HUES6 (cell line): ENCODE data around the gene ISG20.

Source experiments
- H3K27ac ChIP-seq: 2 replicates; pipeline ENCODE4 v1.7.0; 2013; ENCODE audit warnings: low read depth, mild to moderate bottlenecking, low read length, inconsistent platforms
- H3K27me3 ChIP-seq: 2 replicates; pipeline ENCODE4 v1.6.1; 2013; ENCODE audit warnings: low read length; ENCODE audit not compliant: control insufficient read depth, insufficient read depth
- H3K36me3 ChIP-seq: 2 replicates; pipeline ENCODE4 v1.6.1; 2013; ENCODE audit warnings: low read length; ENCODE audit not compliant: control insufficient read depth, insufficient read depth
- H3K4me1 ChIP-seq: 2 replicates; pipeline ENCODE4 v1.6.1; 2013; ENCODE audit warnings: low read length; ENCODE audit not compliant: control insufficient read depth, insufficient read depth
- H3K4me3 ChIP-seq: 2 replicates; pipeline ENCODE4 v1.5.1; 2013; ENCODE audit warnings: low read depth, low read length
- H3K9ac ChIP-seq: one replicate; pipeline ENCODE4 v1.6.1; 2013; ENCODE audit warnings: mild to moderate bottlenecking, low read length
- H3K9me3 ChIP-seq: 2 replicates; pipeline ENCODE4 v1.6.1; 2013; ENCODE audit warnings: low read depth, low read length; ENCODE audit not compliant: control insufficient read depth, insufficient read depth

ISG20 gene

DNA sequence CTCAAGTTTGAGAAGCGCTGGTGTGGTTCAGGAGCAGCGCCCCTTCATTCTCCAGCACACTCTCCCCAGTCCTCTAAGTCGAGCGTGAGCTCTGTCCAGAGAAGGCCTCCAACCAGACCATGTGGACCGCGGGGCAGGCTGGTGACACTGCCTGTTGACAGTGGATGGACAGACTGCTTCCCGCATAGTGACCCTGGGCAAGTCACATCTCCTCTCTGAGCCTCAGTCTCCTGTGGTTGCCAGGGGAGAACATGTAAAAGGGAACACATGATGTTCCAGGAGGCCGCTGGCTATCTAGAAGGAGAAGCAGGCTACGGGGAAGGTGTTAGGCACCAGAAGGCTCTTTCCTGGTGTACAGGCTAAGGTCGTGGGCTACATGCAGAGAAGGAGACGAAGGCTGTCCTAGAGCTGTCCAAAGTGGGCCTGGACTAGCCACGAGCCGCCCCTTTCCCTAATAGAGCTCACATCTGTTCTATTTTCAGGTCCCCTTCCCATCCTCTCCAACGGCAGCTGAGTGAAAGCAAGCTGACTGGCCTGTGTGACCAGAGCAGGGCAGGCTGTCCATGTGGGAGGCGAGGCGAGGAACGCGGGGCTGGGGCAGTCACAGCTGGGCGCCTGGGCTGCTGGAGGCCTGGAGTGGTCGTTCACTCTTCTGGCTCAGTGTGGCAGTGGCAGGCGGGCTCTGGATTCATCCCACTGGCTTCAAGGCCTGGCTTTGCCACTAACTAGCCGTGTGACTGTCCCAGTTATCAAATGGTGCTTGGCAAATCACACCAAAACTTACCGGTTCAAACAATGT is 11.1 kb downstream of the ISG20 start:
- Histone ChIP-seq H3K9ac (peak overlapping the region; percentile 4), H3K27me3 (no peaks in the 10 kb centered on the region), H3K27ac (no peak overlapping the region), H3K4me3 (no peak overlapping the region), H3K36me3 (no peaks in the 10 kb centered on the region), H3K4me1 (peaks cover 28% of the 10 kb centered on the region), H3K9me3 (no peaks in the 10 kb centered on the region)

DNA sequence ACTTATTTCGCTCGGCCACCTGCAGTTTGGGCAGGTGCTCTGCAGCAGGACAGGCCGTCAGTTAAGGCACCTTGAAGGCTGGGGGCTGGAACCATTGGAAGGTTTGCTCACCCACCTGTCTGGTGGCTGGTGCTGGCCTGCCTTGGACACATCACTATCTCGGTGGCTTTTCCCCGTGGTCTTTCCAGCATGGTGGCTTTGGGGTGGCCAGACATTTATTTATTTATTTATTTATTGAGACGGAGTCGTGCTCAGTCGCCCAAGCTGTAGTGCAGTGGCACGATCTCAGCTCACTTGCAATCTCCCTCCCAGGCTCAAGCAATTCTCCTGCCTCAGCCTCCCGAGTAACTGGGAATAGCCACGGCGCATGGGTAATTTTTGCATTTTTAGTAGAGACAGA is 11.7 kb downstream of the ISG20 start:
- Histone ChIP-seq H3K9me3 (no peaks in the 10 kb centered on the region), H3K27me3 (no peaks in the 10 kb centered on the region), H3K27ac (no peak overlapping the region), H3K36me3 (no peaks in the 10 kb centered on the region), H3K4me1 (peaks cover 28% of the 10 kb centered on the region), H3K4me3 (no peak overlapping the region), H3K9ac (no peak overlapping the region)

DNA sequence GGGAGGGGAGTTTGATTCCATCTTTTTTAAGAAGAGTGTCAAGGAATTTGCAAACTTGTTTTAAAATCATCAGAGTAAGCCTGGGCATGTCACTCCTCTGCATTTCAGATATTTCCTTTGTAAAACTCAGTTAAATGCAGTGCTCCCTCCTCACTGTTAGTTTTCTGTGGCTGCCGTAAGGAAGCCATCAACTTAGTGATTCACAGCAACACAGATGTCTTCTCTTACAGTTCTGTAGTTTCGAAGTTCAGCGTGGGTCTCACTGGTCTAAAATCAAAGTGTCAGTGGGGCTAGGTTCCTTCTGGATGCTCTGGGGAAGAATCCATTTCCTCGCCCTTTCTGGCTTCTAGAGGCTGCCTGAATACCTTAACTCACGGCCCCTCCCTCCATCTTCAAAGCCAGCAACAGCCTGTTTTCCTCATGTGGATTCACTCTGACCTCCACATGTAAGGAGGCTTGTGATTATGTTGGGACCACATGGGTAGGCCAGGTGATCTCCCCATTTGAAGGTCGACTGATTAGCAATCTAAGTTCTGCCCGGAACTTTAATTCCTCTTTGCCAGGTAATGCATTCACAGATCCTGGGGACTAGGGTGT is 12.4 kb downstream of the ISG20 start:
- Histone ChIP-seq H3K4me1 (peaks cover 28% of the 10 kb centered on the region), H3K9me3 (no peaks in the 10 kb centered on the region), H3K36me3 (no peaks in the 10 kb centered on the region), H3K27me3 (no peaks in the 10 kb centered on the region), H3K27ac (no peak overlapping the region), H3K9ac (no peak overlapping the region), H3K4me3 (no peak overlapping the region)

DNA sequence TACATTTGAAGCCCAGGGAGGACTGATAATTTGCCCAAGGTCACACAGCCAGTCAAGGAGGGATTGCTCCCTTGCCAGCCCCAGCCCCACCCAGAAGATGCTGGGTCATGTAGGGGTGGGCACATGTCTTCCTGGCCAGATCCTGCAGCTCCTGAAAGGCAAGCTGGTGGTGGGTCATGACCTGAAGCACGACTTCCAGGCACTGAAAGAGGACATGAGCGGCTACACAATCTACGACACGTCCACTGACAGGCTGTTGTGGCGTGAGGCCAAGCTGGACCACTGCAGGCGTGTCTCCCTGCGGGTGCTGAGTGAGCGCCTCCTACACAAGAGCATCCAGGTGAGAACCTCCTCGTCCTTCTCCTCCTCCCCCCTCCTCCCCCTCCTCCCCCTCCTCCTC is 13.2 kb downstream of the ISG20 start:
- peaks cover 28% of the 10 kb centered on the region for H3K4me1 ChIP-seq
- H3K9me3 ChIP-seq: no peaks in the 10 kb centered on the region
- H3K9ac ChIP-seq: no peak overlapping the region
- no peak overlapping the region for H3K4me3 ChIP-seq
- H3K36me3 ChIP-seq: no peaks in the 10 kb centered on the region
- H3K27me3 ChIP-seq: no peaks in the 10 kb centered on the region
- no peak overlapping the region for H3K27ac ChIP-seq

DNA sequence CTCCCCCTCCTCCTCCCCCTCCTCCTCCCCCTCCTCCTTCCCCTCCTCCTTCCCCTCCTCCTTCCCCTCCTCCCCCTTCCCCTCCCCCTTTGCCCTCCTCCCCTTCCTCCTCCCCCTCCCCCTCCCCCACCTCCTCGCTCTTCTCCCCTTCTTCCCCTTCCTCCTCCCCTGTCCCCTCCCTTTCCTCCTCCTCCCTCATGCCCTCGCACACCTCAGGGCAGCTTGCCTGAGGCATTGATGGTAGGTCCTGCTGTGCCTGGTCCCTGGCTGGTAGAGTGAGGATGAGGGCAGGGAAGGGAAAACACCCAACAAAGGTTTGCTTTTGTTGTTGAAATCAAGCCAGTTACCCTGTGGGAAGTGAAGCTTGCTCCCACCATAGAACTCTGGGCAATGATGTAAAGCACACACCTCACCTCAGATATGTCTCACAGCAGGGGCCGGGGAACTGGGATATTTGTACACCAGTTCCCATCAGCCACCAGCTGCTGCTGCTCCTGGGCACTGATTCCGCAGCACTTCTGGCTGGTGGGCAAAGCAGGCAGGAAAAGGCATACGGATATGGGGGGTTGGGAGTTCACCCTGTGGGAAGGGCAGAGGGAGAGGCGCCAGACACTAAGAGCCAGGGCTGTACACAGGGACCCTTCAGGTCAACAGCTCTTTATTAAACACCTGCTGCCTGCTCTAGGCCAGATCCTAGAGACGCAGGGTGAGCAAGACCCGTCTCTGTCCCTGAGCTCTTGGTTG is 13.8 kb downstream of the ISG20 start:
- no peaks in the 10 kb centered on the region for H3K36me3 ChIP-seq
- H3K4me1 ChIP-seq: peaks cover 28% of the 10 kb centered on the region
- no peaks in the 10 kb centered on the region for H3K27me3 ChIP-seq
- H3K4me3 ChIP-seq: no peak overlapping the region
- H3K9me3 ChIP-seq: no peaks in the 10 kb centered on the region
- no peak overlapping the region for H3K27ac ChIP-seq
- peak overlapping the region; percentile 9 for H3K9ac ChIP-seq

DNA sequence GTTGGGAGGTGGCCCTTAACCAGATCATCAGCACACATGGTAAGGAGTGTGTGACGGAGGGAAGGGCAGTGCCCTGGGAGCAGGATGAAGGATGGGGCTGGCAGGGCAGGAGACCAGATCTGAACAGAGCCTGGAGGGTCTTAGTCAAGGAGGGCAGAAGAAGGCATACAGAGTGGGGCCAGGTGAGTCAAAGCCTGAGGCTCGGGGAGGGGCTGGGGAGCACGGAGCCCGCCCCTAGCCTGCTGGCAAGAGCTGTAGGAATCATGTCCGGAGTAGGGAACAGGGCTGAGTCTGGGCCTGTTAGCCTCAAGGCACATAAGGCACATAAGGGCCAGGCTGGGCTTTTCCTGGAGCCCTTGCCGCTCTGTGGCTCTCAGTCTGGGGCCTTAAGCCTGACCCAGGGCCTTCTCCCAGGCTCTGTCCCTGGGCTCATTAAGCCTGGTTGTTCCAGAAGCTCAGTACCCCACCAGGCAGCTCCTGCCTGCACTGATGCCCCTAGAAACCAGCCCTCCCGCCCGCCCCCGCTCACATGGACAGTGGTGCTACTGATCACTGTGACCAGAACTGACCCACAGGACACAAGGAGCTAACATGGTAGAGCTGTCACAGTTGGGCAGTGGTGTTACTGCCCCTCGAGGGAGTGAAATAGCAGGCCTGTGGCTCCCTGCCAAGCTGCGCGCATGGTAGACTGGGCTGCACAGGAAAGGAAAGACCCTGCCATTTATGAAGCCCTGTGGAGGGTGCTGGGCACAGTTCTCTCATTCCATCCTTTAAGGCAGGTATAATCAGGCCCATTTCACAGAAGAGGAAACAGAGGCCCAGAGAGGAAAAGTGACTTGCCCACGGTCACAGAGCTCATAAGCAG is 14.6 kb downstream of the ISG20 start:
- H3K27ac ChIP-seq: no peak overlapping the region
- H3K27me3 ChIP-seq: no peaks in the 10 kb centered on the region
- H3K4me1 ChIP-seq: peaks cover 26% of the 10 kb centered on the region
- H3K9me3 ChIP-seq: no peaks in the 10 kb centered on the region
- H3K4me3 ChIP-seq: no peak overlapping the region
- H3K36me3 ChIP-seq: no peaks in the 10 kb centered on the region
- no peak overlapping the region for H3K9ac ChIP-seq

DNA sequence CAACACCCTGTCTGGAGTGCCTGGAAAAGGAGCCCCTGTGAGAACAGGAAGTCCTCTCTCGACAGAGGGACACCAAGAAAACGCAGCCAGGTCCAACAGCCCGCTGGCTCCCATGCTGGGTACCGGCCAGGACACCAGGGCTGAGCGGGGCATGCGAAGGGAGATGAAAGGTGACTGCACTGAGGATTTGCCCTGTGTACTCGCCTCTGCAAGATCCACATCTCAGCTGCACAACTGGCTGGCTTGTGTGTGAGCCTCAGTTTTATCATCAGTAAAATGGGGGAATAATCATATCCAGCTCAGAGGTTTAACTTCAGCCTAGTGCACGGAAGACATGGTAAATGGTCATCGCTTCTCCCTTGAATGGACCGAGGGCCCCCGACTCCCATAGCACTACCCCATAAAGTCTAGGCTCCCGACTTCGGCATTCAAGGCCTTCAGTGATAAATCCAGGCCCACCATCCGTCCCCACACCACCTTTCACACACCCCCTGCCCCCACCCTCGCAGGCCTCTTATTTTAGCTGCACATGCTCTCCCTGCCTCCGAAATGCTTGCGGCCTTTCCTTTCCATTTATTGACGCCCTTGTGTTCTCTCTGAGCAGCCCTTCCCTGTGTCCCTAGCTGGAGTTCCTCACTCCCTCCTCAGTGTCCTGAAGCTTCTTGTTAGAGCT is 15.8 kb downstream of the ISG20 start:
- Histone ChIP-seq H3K27ac (no peak overlapping the region), H3K4me3 (no peak overlapping the region), H3K27me3 (no peaks in the 10 kb centered on the region), H3K36me3 (no peaks in the 10 kb centered on the region), H3K9me3 (no peaks in the 10 kb centered on the region), H3K9ac (no peak overlapping the region), H3K4me1 (peaks cover 22% of the 10 kb centered on the region)

DNA sequence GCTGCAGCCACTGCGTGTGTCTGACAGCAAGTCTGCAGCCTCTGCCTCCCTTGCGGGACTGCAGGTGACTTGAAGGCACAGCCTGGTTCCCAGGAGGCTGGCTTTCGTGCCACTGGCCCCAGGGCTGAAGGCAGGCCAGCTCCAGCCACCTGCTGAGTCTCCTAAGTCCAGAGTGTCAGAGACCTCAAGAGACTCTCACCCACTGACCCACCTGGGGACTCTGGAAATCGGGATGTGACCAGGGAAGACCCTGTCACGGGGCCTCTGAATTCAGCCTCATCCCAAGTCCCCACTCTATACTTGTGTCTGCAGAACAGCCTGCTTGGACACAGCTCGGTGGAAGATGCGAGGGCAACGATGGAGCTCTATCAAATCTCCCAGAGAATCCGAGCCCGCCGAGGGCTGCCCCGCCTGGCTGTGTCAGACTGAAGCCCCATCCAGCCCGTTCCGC is 16.3 kb downstream of the ISG20 start:
- Histone ChIP-seq H3K36me3 (no peaks in the 10 kb centered on the region), H3K4me1 (peaks cover 21% of the 10 kb centered on the region), H3K4me3 (no peak overlapping the region), H3K9ac (no peak overlapping the region), H3K9me3 (no peaks in the 10 kb centered on the region), H3K27me3 (0 out of 2 replicates have a peak, but pooled peaks cover 2% of the 10 kb centered on the region), H3K27ac (no peak overlapping the region)

DNA sequence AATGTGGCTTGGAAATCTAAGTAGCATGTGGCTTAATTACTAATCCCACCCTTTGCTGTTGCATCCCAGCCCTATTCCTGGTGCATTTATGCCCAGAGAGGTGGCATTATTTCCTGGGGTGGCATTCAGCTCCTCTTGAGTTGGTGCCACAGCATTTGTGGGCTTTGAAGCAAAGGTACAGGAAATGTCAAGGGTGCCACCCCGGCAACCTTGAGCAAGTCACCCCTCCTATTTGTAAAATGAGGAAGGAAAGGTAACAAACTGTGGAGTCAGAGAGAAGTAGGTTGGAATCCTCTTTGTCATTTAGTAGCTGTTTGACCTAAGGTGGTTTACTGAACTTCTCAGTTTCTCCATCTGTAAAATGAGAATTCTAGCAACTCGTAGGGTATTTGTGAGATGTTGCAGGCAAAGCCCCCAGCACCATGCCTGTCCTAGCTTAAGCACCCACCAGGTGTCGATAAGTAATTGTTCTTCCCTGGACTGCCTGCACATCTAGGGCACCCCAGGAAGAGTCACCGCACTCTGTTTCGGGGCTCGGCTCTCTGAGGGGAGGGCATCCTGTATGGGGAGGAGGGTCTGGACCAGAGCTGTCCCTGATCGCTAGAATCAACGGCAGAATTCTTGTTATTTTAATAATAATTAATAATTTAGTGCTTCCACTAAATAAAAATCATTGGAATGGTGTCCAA is 17.1 kb downstream of the ISG20 start:
- peaks cover 19% of the 10 kb centered on the region for H3K4me1 ChIP-seq
- no peaks in the 10 kb centered on the region for H3K9me3 ChIP-seq
- no peak overlapping the region for H3K27ac ChIP-seq
- H3K36me3 ChIP-seq: no peaks in the 10 kb centered on the region
- 0 out of 2 replicates have a peak, but pooled peaks cover 2% of the 10 kb centered on the region for H3K27me3 ChIP-seq
- H3K4me3 ChIP-seq: no peak overlapping the region
- no peak overlapping the region for H3K9ac ChIP-seq

DNA sequence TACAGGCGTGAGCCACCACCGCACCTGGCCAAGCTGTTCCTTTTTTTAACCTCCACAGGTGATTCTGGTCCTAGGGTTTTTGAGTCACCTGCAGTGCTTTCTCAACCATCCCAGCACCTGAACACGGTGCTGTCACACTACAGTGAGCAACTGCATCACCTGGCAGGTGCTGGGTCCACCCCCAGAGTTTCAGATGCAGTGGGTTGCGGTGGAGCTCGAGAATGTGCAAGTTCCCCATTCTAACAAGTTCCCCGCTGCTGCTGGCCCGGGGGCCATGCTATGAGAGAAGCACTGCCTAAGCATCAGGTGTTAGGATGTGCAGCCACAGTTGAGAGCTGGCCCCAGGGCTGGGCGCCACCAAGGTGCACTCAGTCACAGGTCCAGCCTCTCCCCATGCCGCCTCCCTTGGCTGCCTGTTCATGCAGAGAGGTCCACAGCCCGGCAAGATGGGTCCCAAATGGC is 18.0 kb downstream of the ISG20 start:
- Histone ChIP-seq H3K4me1 (peaks cover 12% of the 10 kb centered on the region), H3K9ac (no peak overlapping the region), H3K4me3 (no peak overlapping the region), H3K27ac (no peak overlapping the region), H3K9me3 (no peaks in the 10 kb centered on the region), H3K36me3 (no peaks in the 10 kb centered on the region), H3K27me3 (0 out of 2 replicates have a peak, but pooled peaks cover 2% of the 10 kb centered on the region)
